GM11168 (cell line): ENCODE data around the gene CHRFAM7A.
"Not testable (repeated sequence)": the region's sequence is repeated elsewhere in the genome, so short reads cannot be mapped to it uniquely, and the experiment has no call there.

Experiments
- in situ Hi-C: fragments of 300-500 bp; cut with MboI; formaldehyde crosslinking; loops from one replicate; pipeline ENCODE4 v1.12.0; 2022; ENCODE audit warnings: low sequenced_read_pairs; ENCODE audit not compliant: unreplicated experiment

Gene CHRFAM7A

GRCh38 chr15:30392766-30393663 is at the start of gene CHRFAM7A:
TSS of gene CHRFAM7A (minus strand) at chr15:30393540. CDS start at chr15:30383351, 10,189 bp downstream.
- in situ Hi-C loops: not testable (repeated sequence)

- in situ Hi-C loops: not testable (repeated sequence)
Measured at GRCh38 chr15:30438348-30438747, 45.0 kb upstream of the CHRFAM7A start.

- in situ Hi-C loops: not testable (repeated sequence)
Measured at GRCh38 chr15:30435878-30436277, 42.5 kb upstream of the CHRFAM7A start.

- in situ Hi-C loops: not testable (repeated sequence)
Measured at GRCh38 chr15:30420723-30421122, 27.4 kb upstream of the CHRFAM7A start.

- in situ Hi-C loops: not testable (repeated sequence)
Measured at GRCh38 chr15:30414160-30414559, 20.8 kb upstream of the CHRFAM7A start, which contains the start of gene GOLGA8R. TSS of gene GOLGA8R (minus strand) at chr15:30414260. CDS start at chr15:30414162, 98 bp downstream.

GRCh38 chr15:30407636-30408035 is 14.3 kb upstream of the CHRFAM7A start:
- in situ Hi-C loops: not testable (repeated sequence)

- in situ Hi-C loops: not testable (repeated sequence)
Measured at GRCh38 chr15:30398988-30399387, 5.6 kb upstream of the CHRFAM7A start.

GRCh38 chr15:30393664-30393991 is 288 bp upstream of the CHRFAM7A start:
- in situ Hi-C loops: not testable (repeated sequence)

- in situ Hi-C loops: not testable (repeated sequence)
Measured at GRCh38 chr15:30386318-30386887, 6.9 kb downstream of the CHRFAM7A start.

- in situ Hi-C loops: loop anchor here (10.0 kb wide), 1 partner anchor 1778 kb away; no protein-coding TSS in a partner anchor
Measured at GRCh38 chr15:30377082-30377413, 16.3 kb downstream of the CHRFAM7A start.

GRCh38 chr15:30376375-30377081 is 16.8 kb downstream of the CHRFAM7A start:
- in situ Hi-C loops: loop anchor here (10.0 kb wide), 1 partner anchor 1778 kb away; no protein-coding TSS in a partner anchor

- in situ Hi-C loops: loop anchor here (10.0 kb wide), 1 partner anchor 1779 kb away; no protein-coding TSS in a partner anchor
Measured at GRCh38 chr15:30375872-30376271, 17.5 kb downstream of the CHRFAM7A start.

- in situ Hi-C loops: loop anchor here (10.0 kb wide), 1 partner anchor 1780 kb away; no protein-coding TSS in a partner anchor
Measured at GRCh38 chr15:30374862-30375261, 18.5 kb downstream of the CHRFAM7A start.

GRCh38 chr15:30368271-30368670 is 25.1 kb downstream of the CHRFAM7A start:
- in situ Hi-C loops: not testable (repeated sequence)

GRCh38 chr15:30367246-30367645 is 26.1 kb downstream of the CHRFAM7A start:
- in situ Hi-C loops: not testable (repeated sequence)

GRCh38 chr15:30361404-30361803 is 31.9 kb downstream of the CHRFAM7A start:
- in situ Hi-C loops: not testable (repeated sequence)

- in situ Hi-C loops: not testable (repeated sequence)
Measured at GRCh38 chr15:30360990-30361389, 32.4 kb downstream of the CHRFAM7A start.

- in situ Hi-C loops: not testable (repeated sequence)
Measured at GRCh38 chr15:30355043-30355442, 38.3 kb downstream of the CHRFAM7A start.

GRCh38 chr15:30349803-30350202 is 43.5 kb downstream of the CHRFAM7A start:
- in situ Hi-C loops: loop anchor here (10.0 kb wide), 1 partner anchor 1835 kb away; no protein-coding TSS in a partner anchor

- in situ Hi-C loops: not testable (repeated sequence)
Measured at GRCh38 chr15:30336584-30336983, 56.8 kb downstream of the CHRFAM7A start.
